Nephron progenitor cell (in vitro differentiated cells): ENCODE data around the gene SLC35F3.

Experiments
- DNase-seq: peaks from one replicate; pipeline ENCODE4 v3.0.0; 2021
- H3K27ac Mint-ChIP-seq: 2 replicates; pipeline ENCODE4 v1.8.0; 2021; ENCODE audit warnings: mild to moderate bottlenecking, moderate library complexity, mixed read lengths
- H3K27me3 Mint-ChIP-seq: 2 replicates; pipeline ENCODE4 v1.8.0; 2021; ENCODE audit warnings: mild to moderate bottlenecking, low read depth, mixed read lengths; ENCODE audit not compliant: poor library complexity
- H3K36me3 Mint-ChIP-seq: 2 replicates; pipeline ENCODE4 v1.8.0; 2021; ENCODE audit warnings: low read depth, mixed read lengths
- H3K4me1 Mint-ChIP-seq: 2 replicates; pipeline ENCODE4 v1.8.0; 2021; ENCODE audit warnings: mixed read lengths
- H3K4me3 Mint-ChIP-seq: 2 replicates; pipeline ENCODE4 v1.8.0; 2021; ENCODE audit warnings: mild to moderate bottlenecking, moderate library complexity, mixed read lengths
- H3K9me3 Mint-ChIP-seq: 2 replicates; pipeline ENCODE4 v1.8.0; 2021; ENCODE audit warnings: mild to moderate bottlenecking, moderate library complexity, mixed read lengths
- CTCF ChIP-seq: fragments of 200-600 bp; sonication (generic); IDR thresholded peaks from 2 replicates; pipeline ENCODE4 v1.5.0; 2021; ENCODE audit warnings: antibody characterized with exemption

Gene SLC35F3

DNA sequence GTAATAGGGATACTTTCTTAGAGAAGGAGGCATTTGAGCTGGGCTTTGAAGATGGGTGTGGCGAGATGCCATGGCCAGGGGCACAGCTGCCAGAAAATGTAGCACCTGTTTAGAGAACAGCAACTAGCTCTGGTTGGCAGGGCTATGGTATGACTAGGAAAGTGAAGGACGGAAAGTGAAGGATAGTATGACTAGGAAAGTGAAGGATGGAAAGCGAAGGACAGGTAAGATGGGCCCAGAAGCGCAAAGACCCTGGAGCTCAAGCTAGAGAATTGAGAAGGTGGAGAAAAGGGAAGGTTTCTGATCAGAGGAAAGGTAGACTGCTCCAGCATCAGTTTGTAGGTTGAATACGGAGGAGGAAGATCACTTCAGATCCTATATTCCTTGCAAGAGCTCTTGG is 205.4 kb downstream of the SLC35F3 start:
- no peak for TF ChIP-seq CTCF
- DNase-seq, result no peak
- Mint-ChIP-seq H3K4me1 (peaks cover 3% of the 10 kb centered on the region), H3K9me3 (no peaks in the 10 kb centered on the region), H3K4me3 (no peak overlapping the region), H3K27me3 (peaks cover 15% of the 10 kb centered on the region), H3K27ac (no peak overlapping the region), H3K36me3 (no peaks in the 10 kb centered on the region)

GRCh38 chr1:234111458-234112142 is 207.1 kb downstream of the SLC35F3 start:
- peaks cover 16% of the 10 kb centered on the region for H3K4me1 Mint-ChIP-seq
- H3K9me3 Mint-ChIP-seq, result no peaks in the 10 kb centered on the region
- peak; percentile 36 for TF ChIP-seq CTCF
- no peak overlapping the region for H3K27ac Mint-ChIP-seq
- H3K27me3 Mint-ChIP-seq, result peaks cover 15% of the 10 kb centered on the region
- peak; percentile 63 for DNase-seq
- H3K36me3 Mint-ChIP-seq, result no peaks in the 10 kb centered on the region
- no peak overlapping the region for H3K4me3 Mint-ChIP-seq

GRCh38 chr1:234114648-234115307 is 210.3 kb downstream of the SLC35F3 start:
- peak; percentile 70 for TF ChIP-seq CTCF
- Mint-ChIP-seq H3K27me3 (peaks cover 21% of the 10 kb centered on the region), H3K27ac (no peak overlapping the region), H3K4me1 (peaks cover 16% of the 10 kb centered on the region), H3K36me3 (no peaks in the 10 kb centered on the region), H3K9me3 (no peaks in the 10 kb centered on the region), H3K4me3 (peak overlapping the region; percentile 26)
- peak; percentile 46 for DNase-seq

DNA sequence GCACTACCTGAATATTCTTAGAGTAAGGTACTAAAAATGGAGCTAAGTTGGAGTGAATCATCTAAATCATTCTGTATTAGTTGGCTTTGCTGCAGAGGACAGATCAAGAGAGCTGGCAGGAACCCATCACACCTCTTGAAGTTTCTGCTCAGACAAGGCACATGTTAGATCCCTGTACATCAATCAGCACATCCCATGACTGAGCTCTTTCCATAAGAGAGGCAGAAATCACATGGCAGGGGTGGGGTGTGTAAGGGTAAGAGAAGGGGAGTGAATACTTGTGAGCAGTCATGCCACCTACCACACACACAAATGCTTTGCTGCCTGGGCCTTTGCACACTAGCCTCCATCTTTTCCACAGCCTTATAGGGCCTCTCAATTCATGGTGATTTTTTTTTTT is 214.4 kb downstream of the SLC35F3 start:
- DNase-seq, result no peak
- no peak overlapping the region for H3K27ac Mint-ChIP-seq
- no peak overlapping the region for H3K4me3 Mint-ChIP-seq
- H3K27me3 Mint-ChIP-seq, result peaks cover 27% of the 10 kb centered on the region
- peaks cover 16% of the 10 kb centered on the region for H3K4me1 Mint-ChIP-seq
- H3K36me3 Mint-ChIP-seq, result no peaks in the 10 kb centered on the region
- no peak for TF ChIP-seq CTCF
- H3K9me3 Mint-ChIP-seq, result peaks cover 4% of the 10 kb centered on the region

DNA sequence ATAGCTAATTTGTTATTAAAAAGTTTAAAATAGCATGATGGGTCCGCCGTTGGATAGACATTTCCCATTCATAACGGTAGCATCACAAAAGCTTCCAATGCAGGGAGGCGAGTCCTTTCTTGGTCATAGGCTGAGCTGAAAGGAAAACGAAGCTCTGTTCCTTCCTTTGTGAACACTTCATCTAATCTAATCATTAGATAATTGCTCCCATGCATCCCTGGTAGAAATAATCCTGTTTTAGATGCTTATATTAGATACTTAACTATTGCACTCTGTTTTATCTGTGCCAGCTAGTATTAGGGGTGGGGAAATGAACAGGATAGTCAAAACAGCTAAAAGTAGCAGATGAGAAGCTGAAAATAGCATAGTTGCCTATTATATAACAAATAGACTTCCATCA is 215.0 kb downstream of the SLC35F3 start:
- H3K9me3 Mint-ChIP-seq, result peaks cover 4% of the 10 kb centered on the region
- no peaks in the 10 kb centered on the region for H3K36me3 Mint-ChIP-seq
- TF ChIP-seq CTCF, result no peak
- H3K27ac Mint-ChIP-seq, result no peak overlapping the region
- peaks cover 30% of the 10 kb centered on the region for H3K27me3 Mint-ChIP-seq
- DNase-seq, result no peak
- H3K4me1 Mint-ChIP-seq, result peaks cover 16% of the 10 kb centered on the region
- no peak overlapping the region for H3K4me3 Mint-ChIP-seq
